DND-41 (cell line): Measurements from ENCODE around the gene HSD17B11.

Source experiments
- CTCF ChIP-seq: IDR thresholded peaks from 2 replicates; pipeline ENCODE4 v1.5.1; 2012; ENCODE audit warnings: borderline replicate concordance, low read length, moderate library complexity, mild to moderate bottlenecking; ENCODE audit not compliant: poor library complexity, severe bottlenecking; ENCODE audit errors: extremely low read depth
- EZH2 ChIP-seq: IDR thresholded peaks from 3 replicates; pipeline ENCODE4 v1.6.1; 2012; ENCODE audit warnings: borderline replicate concordance, low read depth, mild to moderate bottlenecking, moderate library complexity, low read length, inconsistent platforms; ENCODE audit not compliant: severe bottlenecking

- TF ChIP-seq CTCF (peak; percentile 38), EZH2 (no peak)
Measured at GRCh38 chr4:87390891-87391575, at the start of gene HSD17B11.
